GM18505 (cell line): ENCODE results near the gene ADTRP.

Experiments
- ATAC-seq: cut with Tn5 transposase; IDR thresholded peaks from one replicate; pipeline ENCODE4 v1.9.1; 2021; ENCODE audit not compliant: unreplicated experiment
- POLR2A ChIP-seq: IDR thresholded peaks from 4 replicates; pipeline ENCODE4 v1.6.1; 2011; ENCODE audit warnings: borderline replicate concordance; ENCODE audit not compliant: insufficient read depth, insufficient read length; ENCODE audit errors: extremely low read depth

Gene ADTRP

DNA sequence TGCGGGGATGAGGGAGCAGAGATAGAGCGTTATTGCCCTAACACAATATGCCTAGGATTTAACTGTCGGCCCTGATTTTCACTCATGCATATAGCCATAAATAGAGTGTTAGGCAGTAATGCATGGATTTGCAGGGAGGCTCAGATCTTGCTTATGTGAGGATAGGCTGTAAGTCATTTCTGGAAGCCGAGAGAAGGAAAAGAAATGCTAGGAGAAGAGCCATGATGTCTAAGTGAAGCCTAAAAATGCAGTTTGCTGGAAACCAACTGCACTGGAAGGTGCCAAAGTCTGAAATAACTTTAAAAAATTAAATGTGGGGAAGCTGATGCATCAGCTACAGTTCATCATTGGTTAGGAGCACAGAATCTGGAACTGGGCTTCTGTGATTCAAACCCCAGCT, 54.3 kb downstream of the ADTRP start:
- TF ChIP-seq POLR2A: no peak
- no peak for ATAC-seq

DNA sequence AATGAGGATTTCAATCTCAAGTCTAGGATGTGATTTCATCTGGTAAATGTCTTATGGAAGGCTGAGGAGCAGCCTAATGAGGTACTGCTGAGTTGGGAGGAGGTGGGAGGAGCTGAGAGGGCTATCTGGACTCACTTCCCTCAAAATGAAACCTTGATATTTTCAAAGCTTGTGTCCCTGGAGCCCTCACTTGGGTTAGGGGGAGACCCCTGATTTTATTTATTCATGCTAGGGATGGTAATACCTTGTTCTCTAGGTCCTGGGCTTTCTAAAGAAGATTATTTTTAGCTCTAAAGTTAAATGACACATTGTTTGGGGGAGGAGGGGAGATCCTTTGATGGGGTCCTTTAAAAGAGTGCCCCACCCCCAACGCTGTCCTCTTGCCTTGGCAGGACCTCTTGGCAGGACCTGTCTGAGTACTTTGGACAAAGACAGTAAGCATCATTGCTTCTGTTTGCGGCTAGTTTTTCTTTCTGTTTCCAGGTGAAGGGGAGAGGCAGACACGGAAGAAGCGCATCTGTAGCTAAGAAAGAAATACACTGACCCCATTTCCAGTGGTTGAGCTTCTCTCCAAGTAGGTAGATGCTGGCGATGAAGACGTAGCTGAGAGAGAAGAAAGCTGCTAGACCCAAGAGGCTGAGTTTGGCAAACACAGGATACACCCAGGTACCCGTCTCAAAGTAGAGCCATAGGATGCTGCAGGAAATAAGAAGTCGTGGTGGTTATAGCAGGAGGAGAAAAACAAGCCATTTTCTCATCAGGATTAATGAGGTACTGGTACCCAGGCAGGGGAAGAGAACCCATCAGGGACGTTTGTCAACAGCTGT, 55.6 kb downstream of the ADTRP start:
- no peak for TF ChIP-seq POLR2A
- ATAC-seq: no peak

DNA sequence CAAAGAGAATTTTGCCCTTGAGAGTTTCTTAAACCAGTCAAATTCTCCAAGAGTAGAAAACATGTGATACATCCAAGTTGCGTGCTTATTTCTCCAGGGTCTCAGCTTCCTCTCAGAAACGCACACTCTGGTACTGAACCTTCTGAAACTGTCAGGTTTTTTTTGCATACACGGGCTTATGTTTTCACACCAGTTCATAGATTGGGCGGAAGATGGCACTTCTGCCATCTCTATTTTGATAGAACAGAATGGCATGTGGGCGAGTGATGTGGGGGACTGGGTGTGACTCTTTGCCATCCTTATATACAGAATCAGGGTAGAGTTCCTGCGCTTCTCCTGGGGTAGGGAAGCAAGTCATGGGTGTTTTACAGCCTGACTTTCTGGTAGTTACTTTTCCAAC, 56.4 kb downstream of the ADTRP start:
- no peak for ATAC-seq
- no peak for TF ChIP-seq POLR2A

DNA sequence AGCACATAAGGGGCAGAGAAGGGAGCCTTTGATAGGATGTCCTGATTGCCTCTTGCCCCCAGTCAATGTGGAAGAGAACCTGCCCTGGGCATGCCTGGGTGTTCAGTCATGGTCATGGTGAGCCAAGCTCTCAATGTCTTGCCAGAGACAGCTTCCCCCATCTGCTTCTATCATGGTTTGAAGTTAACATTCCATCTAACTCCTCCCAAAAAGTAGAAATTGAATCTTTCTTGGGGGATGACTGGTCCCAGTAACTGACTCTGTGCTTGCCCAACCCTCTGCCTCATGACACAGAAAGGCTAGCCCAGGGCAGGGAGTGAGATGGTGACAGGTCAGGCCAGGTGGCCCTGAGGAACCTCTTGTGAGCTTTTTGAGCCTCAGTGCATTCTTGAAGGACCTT, 60.1 kb downstream of the ADTRP start:
- no peak for TF ChIP-seq POLR2A
- no peak for ATAC-seq

DNA sequence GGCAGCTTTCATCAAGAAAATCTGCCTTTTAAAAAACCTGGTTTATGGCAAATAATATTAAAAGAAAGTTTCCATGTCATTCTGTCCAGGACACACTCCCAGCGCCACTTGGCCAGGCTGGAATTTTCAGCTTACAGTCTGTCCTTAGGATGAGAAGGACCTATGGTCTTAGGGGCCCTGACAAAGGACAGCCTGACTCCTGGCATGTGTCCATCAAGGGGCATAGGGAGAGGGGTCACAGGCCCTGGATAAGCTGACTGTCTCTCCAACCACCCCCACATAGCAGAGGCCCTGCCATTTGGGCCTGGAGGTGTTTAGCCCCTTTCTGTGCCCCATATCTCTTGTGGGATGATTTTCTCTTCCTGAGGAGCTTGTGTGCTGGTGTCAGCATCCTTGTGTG, 60.6 kb downstream of the ADTRP start:
- no peak for ATAC-seq
- TF ChIP-seq POLR2A: no peak

DNA sequence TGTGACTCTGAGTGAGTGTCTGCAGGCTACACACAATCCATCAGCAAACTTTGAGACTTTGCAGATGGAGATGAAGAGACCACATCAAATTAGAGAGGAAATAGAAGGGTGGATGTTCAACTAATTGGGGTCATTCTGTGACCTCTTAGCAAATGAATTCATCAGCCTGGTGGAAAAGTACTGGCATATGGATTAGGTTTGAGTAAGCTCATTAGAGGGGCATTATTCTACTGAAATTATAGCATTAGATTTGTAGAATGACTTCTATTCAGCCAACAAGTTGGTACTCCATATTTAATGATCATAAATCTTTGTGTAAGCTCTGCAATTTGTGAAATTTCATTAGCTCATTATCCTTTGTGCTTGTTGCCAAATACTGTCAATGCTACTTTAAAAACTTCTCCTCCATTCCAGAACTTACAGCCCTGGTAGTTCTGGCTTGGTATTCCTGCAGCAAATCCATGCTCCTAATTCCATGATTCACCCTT, 63.8 kb downstream of the ADTRP start:
- no peak for TF ChIP-seq POLR2A
- ATAC-seq: no peak

DNA sequence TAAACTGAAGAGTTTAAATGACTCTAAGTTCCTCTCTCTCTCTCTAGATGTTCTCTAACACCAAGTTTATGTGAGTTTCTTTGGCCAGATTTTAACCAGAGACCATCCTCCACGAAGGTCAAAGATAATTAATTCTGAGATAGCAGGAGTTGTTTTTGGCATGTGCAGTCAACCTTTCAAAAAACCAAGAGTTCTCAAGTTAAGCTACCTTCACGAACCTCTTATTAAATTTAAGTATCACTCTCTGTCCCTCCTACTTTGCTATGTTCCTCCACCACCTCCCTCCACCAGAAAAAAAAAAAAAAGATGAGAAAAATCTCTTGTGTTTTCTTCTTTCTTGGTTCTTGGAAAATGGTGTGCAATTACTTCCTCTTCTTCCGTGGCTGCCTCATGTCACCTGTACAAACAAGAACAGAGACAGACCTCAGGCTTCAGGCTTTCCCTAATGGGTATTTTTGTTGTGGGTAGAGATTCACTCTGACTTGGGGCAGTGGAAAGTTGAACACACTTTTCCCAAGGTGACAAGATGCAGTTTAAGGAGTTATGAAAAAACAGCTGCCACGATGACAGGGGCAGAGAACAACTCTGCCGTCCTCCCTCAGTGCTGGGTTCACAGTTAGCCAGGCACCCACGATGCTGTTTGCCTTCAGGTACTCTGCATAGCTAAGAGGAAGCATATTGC, 64.3 kb downstream of the ADTRP start:
- peak; percentile 31 for TF ChIP-seq POLR2A
- ATAC-seq: no peak

DNA sequence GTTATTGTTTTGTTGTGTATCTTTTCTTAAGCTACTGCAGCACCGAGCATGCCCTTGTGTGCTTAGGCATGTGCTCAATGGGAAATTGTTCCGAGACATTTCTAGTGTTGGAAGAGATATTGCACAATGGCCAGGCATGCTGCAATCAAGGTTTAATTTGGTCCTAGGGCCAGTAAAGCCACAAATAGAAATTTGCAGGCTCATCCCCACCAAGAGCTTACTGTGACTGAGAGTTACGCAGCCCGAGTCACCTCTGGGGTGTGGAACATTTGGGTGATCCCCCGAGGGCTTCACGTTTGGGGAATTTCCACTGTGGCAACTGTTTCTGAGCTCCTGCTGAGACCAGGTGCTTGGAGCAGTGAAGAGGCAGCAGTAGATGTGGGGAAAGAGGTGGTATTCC, 65.8 kb downstream of the ADTRP start:
- no peak for TF ChIP-seq POLR2A
- no peak for ATAC-seq

DNA sequence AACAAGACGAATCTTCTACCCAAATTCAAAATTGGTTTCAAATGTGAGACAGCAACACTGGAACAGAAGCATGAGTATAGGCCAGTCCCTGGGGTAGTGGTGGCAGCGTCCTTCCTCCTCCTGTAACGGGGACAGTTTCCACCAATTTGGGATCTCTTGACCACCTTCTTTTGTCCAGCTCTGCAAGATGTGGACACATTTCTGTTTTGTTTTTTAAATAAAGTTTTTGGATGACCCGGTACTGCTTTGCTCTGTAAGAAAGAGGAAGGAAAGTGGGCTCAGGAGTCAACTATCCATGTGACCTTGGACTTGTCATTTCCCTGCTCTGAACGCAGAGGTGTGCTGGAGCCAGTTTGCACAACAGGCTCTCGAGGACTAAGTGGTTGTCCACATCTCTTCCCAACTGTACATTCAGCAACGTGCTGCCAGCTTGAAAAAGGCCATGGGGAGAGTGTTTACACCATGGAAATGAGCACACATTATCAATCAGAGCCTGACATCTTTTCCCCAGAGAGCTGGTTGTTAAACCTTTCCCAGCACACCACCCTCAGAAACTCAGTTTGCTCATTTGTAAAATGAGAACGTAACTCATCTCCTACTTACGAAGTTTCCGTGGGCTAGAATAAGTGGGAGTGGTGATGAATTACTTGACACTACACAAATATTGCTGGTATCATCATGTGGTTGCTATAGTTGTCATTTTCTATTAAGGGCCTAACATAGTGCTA, 66.5 kb downstream of the ADTRP start:
- no peak for ATAC-seq
- peak; percentile 34 for TF ChIP-seq POLR2A

DNA sequence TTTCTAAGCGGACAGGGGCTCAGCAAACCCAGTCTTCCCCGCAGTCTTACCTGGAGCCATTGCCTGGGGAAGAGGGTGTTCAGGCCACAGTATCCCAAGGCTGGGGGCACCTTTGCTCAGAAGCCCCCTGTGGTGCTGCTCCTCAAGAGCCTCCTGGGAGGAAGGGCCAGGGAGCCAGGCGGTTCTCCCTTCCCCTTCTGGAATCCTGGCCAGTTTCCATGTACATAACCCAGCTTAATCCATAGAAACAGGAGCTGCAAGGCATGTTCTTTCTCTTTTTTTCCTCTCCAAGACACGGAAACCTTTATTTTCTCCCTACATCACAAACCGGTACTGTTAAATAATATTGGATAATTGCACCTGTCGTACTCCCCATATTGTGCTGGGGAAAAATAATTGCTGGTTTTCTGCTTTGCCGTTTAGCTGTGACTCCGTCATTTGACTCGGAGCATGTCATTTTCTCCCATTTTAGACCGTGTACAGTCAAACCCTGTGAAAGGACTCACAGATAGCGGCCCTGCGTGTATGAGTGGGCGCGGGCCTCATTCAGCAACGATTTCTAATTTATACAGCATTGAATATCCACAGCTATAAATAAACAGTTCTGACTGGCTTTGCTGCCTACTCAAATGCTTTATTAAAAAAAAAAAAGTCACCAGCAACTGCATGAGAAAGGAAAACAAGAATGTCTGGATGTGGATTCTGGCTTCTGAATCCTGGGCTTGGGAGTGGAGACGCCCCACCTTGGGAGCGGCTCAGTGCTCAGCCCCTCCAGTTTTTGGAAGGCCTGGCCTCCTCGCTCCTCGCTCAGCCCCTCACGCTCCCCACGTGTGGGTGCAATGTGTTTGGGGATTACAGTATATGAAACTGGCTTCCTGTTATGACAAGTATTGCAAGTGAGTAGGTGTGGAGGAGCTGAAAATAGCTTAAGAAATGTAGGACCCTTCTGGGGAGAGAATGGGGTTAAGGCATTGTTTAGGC, 67.3 kb downstream of the ADTRP start:
- no peak for ATAC-seq
- TF ChIP-seq POLR2A: peak; percentile 2

DNA sequence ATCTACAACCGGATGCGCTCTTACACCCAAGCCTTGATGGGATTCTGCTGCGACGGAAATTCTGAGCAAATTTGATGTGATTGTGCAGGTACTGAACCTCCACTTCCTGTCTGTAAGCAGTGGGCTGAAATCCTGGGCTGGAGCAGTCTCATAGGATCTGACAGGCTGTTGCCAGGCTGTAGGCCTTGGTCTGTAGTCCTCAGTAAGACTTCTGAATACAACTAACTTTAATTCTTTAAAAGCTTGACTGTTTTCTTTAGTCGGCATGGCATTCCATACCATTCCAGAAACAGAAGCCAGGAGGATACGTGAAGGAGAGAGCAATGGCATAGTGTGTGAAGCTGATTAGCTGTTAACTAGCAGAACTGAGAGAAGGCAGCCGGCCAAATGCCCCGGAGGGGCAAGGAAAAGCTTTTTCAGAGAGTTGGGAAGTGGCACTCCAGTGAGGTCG, 68.3 kb downstream of the ADTRP start:
- ATAC-seq: no peak

DNA sequence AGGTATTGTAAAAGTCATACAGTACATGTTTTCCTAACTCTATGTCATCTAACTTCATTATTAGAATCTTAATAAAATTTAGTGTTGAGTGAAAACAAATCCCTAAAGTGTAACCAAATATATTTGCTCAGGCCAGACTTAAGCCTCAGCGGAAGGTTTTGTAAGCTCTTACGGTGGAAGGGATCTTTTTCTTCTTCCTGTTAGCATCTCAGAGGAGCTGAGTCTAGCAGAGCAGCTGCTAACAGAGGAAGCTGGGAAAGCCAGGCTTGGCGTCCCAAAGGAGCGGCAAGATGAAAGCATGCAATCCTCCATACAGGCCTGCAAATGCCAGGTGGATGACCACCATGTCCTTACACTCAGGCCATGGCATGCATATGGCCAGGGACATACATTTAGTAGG, 72.4 kb downstream of the ADTRP start:
- no peak for TF ChIP-seq POLR2A
- no peak for ATAC-seq

More for the DNA sequence above, 68.3 kb downstream of the ADTRP start:
- TF ChIP-seq POLR2A: no peak

DNA sequence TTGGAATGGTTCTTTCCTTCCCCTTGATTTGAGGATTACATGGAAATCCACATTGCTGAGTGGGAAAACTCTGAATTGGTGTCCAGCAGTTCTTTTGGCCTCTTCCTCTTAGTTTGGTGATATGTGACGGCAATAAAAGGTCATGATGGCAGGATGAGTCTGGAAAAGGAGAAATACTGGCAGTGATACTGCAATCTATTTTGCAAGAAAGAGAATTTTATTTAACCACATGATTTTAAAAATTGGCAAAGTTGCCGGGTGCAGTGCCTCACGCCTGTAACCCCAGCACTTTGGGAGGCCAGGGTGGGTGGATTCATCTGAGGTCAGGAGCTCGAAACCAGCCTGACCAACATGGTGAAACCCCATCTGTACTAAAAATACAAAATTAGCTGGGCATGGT, 73.1 kb downstream of the ADTRP start:
- no peak for TF ChIP-seq POLR2A
- no peak for ATAC-seq

DNA sequence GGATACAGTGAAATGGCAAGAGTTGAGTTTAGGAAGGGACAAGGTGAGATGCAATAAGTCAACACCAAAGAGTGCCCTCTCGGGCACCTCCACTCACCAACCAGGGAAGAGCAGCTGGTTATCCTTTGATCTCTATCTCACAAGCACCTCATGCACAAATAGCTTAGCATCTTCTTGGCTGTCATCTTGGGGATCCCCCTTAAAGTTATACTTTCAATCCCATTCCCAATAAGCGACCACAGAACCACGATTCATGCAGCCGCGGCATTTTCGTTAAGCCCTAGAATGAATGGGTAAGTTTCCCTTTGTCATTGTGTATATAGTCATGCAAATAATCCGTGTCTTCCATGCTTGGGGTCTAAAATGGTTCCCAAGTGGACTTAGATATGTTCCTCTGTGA, 73.5 kb downstream of the ADTRP start:
- no peak for TF ChIP-seq POLR2A
- no peak for ATAC-seq
